Body of pancreas (tissue), 4 donors: ENCODE results near the gene CARD11.

Source experiments
- POLR2A ChIP-seq, 3 donors: fragments of 450-650 bp; IDR thresholded peaks; one replicate each; pipeline ENCODE4 v1.6.1; 2016; ENCODE audit warnings: antibody characterized with exemption in 3 of 3, mild to moderate bottlenecking in 2 of 3
- TF ChIP-seq, protein P1 (sequence below), 7 experiments: fragments of 450-650 bp in 4 of 7; fragments of 200-600 bp in 3 of 7; sonication (generic) in 3 of 7; IDR thresholded peaks; one replicate each; pipeline ENCODE4 v1.5.1; 2016 to 2019; ENCODE audit warnings: antibody characterized with exemption in 7 of 7

DNA sequence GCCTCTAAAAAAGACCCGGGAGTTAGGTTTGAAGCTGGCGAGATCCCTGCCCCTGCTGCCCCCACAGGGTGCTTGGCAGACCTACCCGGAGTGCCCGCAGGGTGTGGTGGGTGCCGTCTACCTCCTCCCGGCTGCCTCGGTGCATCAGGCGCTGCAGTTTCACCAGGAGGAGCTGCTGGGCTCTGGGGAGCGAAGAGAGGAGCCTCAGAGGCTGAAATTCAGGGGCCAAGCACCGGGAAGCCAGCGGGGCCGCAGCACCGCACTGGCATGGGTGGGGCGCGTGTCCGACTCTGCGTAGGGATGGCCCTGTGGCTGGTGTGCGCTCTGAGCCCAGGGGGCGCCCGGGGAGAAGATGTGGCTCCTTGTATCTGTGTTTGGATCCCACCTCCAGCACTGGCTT, 125.3 kb downstream of the CARD11 start:
- TF ChIP-seq, protein P1, sequence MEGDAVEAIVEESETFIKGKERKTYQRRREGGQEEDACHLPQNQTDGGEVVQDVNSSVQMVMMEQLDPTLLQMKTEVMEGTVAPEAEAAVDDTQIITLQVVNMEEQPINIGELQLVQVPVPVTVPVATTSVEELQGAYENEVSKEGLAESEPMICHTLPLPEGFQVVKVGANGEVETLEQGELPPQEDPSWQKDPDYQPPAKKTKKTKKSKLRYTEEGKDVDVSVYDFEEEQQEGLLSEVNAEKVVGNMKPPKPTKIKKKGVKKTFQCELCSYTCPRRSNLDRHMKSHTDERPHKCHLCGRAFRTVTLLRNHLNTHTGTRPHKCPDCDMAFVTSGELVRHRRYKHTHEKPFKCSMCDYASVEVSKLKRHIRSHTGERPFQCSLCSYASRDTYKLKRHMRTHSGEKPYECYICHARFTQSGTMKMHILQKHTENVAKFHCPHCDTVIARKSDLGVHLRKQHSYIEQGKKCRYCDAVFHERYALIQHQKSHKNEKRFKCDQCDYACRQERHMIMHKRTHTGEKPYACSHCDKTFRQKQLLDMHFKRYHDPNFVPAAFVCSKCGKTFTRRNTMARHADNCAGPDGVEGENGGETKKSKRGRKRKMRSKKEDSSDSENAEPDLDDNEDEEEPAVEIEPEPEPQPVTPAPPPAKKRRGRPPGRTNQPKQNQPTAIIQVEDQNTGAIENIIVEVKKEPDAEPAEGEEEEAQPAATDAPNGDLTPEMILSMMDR (IDR thresholded peaks at IDR 0.05), result no peak
- TF ChIP-seq POLR2A (IDR thresholded peaks at IDR 0.05), result no peak
